Measurements from ENCODE around the gene ZNF587B. TPM values are rescaled to one million over a fixed set of nuclear protein-coding genes. Genes with fewer than 3 reads are reported as not detected.
"Not testable (repeated sequence)": the region's sequence is repeated elsewhere in the genome, so short reads cannot be mapped to it uniquely, and the experiment has no call there.

ZNF587B gene
- total and polyA plus RNA-seq, 10 of the 15 experiments (the other 5 are each of a cell fraction or from before 2014, with no cell fraction given), result 4.1 to 33.9 (median 15.2) TPM

DNA sequence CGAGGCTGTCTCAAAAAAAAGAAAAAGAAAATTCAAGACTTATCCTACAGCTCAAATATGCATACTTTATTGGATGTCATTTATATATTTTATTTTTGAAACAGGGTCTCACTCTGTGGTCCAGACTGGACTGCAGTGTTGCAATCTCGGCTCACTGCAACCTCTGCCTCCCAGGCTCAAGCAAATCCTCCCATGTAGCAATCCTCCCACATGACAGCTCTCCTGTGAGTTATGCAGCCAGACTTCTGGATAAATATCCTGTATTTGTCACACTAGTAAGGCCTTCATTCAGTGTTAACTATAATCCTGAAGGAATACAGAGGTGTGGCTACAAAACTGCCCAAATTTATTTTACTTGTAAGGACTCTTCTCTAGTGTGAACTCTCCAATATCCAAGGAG lies 22.6 kb upstream of the ZNF587B start (continued):
- TF ChIP-seq YY1 (IDR thresholded peaks at IDR 0.05; ENCODE audit: low read depth, low read length) (no peak), SUZ12 (IDR thresholded peaks at IDR 0.05; ENCODE audit: unreplicated experiment) (no peak), PAX8 (IDR thresholded peaks at IDR 0.05) (no peak)
- TF ChIP-seq, protein P1, sequence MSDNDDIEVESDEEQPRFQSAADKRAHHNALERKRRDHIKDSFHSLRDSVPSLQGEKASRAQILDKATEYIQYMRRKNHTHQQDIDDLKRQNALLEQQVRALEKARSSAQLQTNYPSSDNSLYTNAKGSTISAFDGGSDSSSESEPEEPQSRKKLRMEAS (IDR thresholded peaks at IDR 0.05; ENCODE audit: low read depth, low read length), result no peak

DNA sequence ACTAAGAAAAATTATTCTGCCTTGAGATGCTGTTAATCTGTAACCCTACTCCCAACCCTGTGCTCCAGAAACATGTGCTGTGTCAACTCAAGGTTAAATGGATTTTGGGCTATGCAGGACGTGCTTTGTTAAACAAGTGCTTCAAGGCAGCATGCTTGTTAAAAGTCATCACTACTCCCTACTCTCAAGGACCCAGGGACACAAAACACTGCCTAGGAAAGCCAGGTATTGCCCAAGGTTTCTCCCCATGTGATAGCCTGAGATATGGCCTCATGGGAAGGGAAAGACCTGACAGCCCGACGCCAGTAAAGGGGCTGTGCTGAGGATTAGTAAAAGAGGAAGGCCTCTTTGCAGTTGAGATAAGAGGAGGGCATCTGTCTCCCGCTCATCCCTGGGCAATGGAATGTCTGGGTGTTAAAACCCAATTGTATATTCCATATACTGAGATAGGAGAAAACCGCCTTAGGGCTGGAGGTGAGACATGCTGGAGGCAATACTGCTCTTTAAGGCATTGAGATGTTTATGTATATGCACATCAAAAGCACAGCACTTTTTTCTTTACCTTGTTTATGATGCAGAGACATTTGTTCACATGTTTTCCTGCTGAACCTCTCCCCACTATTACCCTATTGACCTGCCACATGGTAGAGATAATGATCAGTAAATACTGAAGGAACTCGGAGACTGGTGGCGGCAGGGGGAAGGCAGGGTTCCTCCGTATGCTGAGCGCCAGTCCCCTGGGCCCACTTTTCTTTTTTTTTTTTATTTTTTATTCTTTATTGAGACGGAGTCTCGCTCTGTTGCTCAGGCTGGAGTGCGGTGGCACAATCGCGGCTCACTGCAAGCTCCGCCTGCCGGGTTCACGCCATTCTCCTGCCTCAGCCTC lies 19.4 kb upstream of the ZNF587B start:
- RAD21 ChIA-PET (ENCODE audit: unreplicated experiment); BruUV-seq (replicated peaks): not testable (repeated sequence)

More for the DNA sequence above, 19.4 kb upstream of the ZNF587B start:
- DNase-seq (ENCODE audit: low read depth, low spot score); CTCF ChIA-PET; H4K20me1 ChIP-seq (ENCODE audit: control insufficient read depth, insufficient read depth); H3K27ac ChIP-seq (ENCODE audit: control insufficient read depth, insufficient read depth); SMC1A ChIA-PET (ENCODE audit: uncharacterized antibody, unreplicated experiment); FAIRE-seq; ATAC-seq; H3K9me3 ChIP-seq (replicated peaks; ENCODE audit: control insufficient read depth, insufficient read depth, low read length); H3K9ac ChIP-seq (ENCODE audit: control insufficient read depth, insufficient read depth, low read length); H3K4me2 ChIP-seq (ENCODE audit: control insufficient read depth, insufficient read depth); H3K4me1 ChIP-seq (ENCODE audit: control insufficient read depth, insufficient read depth, low read length); intact Hi-C loops (cut with micrococcal nuclease; ENCODE audit: unreplicated experiment); H3K36me3 ChIP-seq (ENCODE audit: control insufficient read depth in 2 of 2, insufficient read depth in 2 of 2, low read length in 1 of 2); H2AFZ ChIP-seq (ENCODE audit: control insufficient read depth, low read depth, low read length); H3K4me3 ChIP-seq; H3K27me3 ChIP-seq (replicated peaks in 1 of 2; ENCODE audit: control insufficient read depth in 2 of 2, insufficient read depth in 2 of 2, low read length in 1 of 2): not testable (repeated sequence)
- WGBS (ENCODE audit: insufficient coverage, insufficient replicate concordance, low lambda C conversion rate, missing lambda C conversion rate), result 95% methylated on average over 16 of the region's 17 CpGs
- peaks cover 17% of the 10 kb centered on the region for H3K79me2 ChIP-seq (ENCODE audit: control insufficient read depth, insufficient read depth, low read length)
- POLR2A ChIA-PET, result interaction anchor here (0.6 kb wide), 1 partner anchor 317 kb away, joined by 3 read pairs; no protein-coding TSS in a partner anchor
- in situ Hi-C loops (cut with MboI), result loop anchor here (25.0 kb wide), 1 partner anchor 1673 kb away; the partner anchor contains the start of gene ZNF444

Data from GM12878 (cell line).